HepG2 (cell line): ENCODE data around the gene CTNNBL1. TPM values are rescaled to one million over a fixed set of nuclear protein-coding genes. Genes with fewer than 3 reads are reported as not detected.

Experiments used
- ATF6 ChIP-seq: sonication (generic); formaldehyde crosslinking; conservative IDR thresholded peaks from 2 replicates; pipeline ENCODE4 v1.4.0; 2020; ENCODE audit warnings: missing genetic modification reagents
- GABPA ChIP-seq, 2 experiments: IDR thresholded peaks; 2 replicates each; pipeline ENCODE4 v1.6.1; 2011 to 2016; ENCODE audit warnings: low read depth in 2 of 2, low read length in 1 of 2, missing biosample characterization in 1 of 2, missing genetic modification characterization in 1 of 2
- GTF2F1 ChIP-seq: fragments of 150-350 bp; IDR thresholded peaks from 2 replicates; pipeline ENCODE4 v1.6.1; 2014; ENCODE audit warnings: low read length
- HDAC2 ChIP-seq: sonication (generic); formaldehyde crosslinking; IDR thresholded peaks from 2 replicates; pipeline ENCODE4 v1.4.0; 2020; ENCODE audit warnings: missing genetic modification reagents
- KAT7 ChIP-seq: IDR thresholded peaks from 2 replicates; pipeline ENCODE4 v1.6.1; 2018; ENCODE audit warnings: borderline replicate concordance, missing compliant biosample characterization
- KDM5B ChIP-seq: sonication (generic); formaldehyde crosslinking; IDR thresholded peaks from 2 replicates; pipeline ENCODE4 v1.4.0; 2020; ENCODE audit warnings: missing genetic modification reagents, mild to moderate bottlenecking, borderline replicate concordance
- KLF15 ChIP-seq: sonication (generic); formaldehyde crosslinking; IDR thresholded peaks from 2 replicates; pipeline ENCODE4 v1.8.1; 2023; ENCODE audit warnings: borderline replicate concordance, mild to moderate bottlenecking, inconsistent platforms, missing genetic modification reagents, mixed read lengths
- MLLT10 ChIP-seq: sonication (generic); formaldehyde crosslinking; IDR thresholded peaks from 2 replicates; pipeline ENCODE4 v1.4.0; 2020; ENCODE audit warnings: missing genetic modification reagents
- MTF1 ChIP-seq: sonication (generic); formaldehyde crosslinking; IDR thresholded peaks from 2 replicates; pipeline ENCODE4 v1.5.0; 2020; ENCODE audit warnings: missing genetic modification reagents
- NFE2L1 ChIP-seq: sonication (generic); formaldehyde crosslinking; IDR thresholded peaks from 2 replicates; pipeline ENCODE4 v1.4.0; 2020; ENCODE audit warnings: missing genetic modification reagents, mild to moderate bottlenecking, borderline replicate concordance
- PAXIP1 ChIP-seq: sonication (generic); formaldehyde crosslinking; conservative IDR thresholded peaks from 2 replicates; pipeline ENCODE4 v1.4.0; 2020; ENCODE audit warnings: mild to moderate bottlenecking, missing genetic modification reagents, moderate library complexity
- SNAI1 ChIP-seq: sonication (generic); formaldehyde crosslinking; IDR thresholded peaks from 2 replicates; pipeline ENCODE4 v1.5.0; 2020; ENCODE audit warnings: mild to moderate bottlenecking, missing genetic modification reagents, borderline replicate concordance
- SNAPC5 ChIP-seq: sonication (generic); formaldehyde crosslinking; IDR thresholded peaks from 2 replicates; pipeline ENCODE4 v1.8.1; 2023; ENCODE audit warnings: mild to moderate bottlenecking, missing genetic modification reagents, borderline replicate concordance
- THAP7 ChIP-seq: sonication (generic); formaldehyde crosslinking; IDR thresholded peaks from 2 replicates; pipeline ENCODE4 v1.8.1; 2023; ENCODE audit warnings: mild to moderate bottlenecking, missing genetic modification reagents
- XRCC5 ChIP-seq: fragments of 200-400 bp; formaldehyde crosslinking; optimal IDR thresholded peaks from 2 replicates; pipeline ENCODE3; 2017; ENCODE audit warnings: mild to moderate bottlenecking, low read length
- ZFP37 ChIP-seq: sonication (generic); formaldehyde crosslinking; IDR thresholded peaks from 2 replicates; pipeline ENCODE4 v1.4.0; 2020; ENCODE audit warnings: missing genetic modification reagents, borderline replicate concordance
- ZFX ChIP-seq: sonication (generic); formaldehyde crosslinking; IDR thresholded peaks from 2 replicates; pipeline ENCODE4 v1.4.0; 2020; ENCODE audit warnings: mild to moderate bottlenecking, low read depth, missing genetic modification reagents, moderate library complexity
- ZNF460 ChIP-seq: sonication (generic); formaldehyde crosslinking; IDR thresholded peaks from 2 replicates; pipeline ENCODE4 v1.5.1; 2020; ENCODE audit warnings: missing genetic modification reagents, mild to moderate bottlenecking, borderline replicate concordance
- ZNF547 ChIP-seq: sonication (generic); formaldehyde crosslinking; IDR thresholded peaks from 2 replicates; pipeline ENCODE4 v1.5.1; 2020; ENCODE audit warnings: mild to moderate bottlenecking, missing genetic modification reagents
- ZNF589 ChIP-seq: sonication (generic); formaldehyde crosslinking; conservative IDR thresholded peaks from 2 replicates; pipeline ENCODE4 v1.8.0; 2022; ENCODE audit warnings: mild to moderate bottlenecking, moderate library complexity, missing genetic modification reagents
- ZNF713 ChIP-seq: sonication (generic); formaldehyde crosslinking; IDR thresholded peaks from 2 replicates; pipeline ENCODE4 v1.4.0; 2020; ENCODE audit warnings: mild to moderate bottlenecking, missing genetic modification reagents
- ZNF83 ChIP-seq: sonication (generic); formaldehyde crosslinking; IDR thresholded peaks from 2 replicates; pipeline ENCODE4 v1.4.0; 2020; ENCODE audit warnings: missing genetic modification reagents, mild to moderate bottlenecking, borderline replicate concordance
- polyA plus RNA-seq, 8 experiments: library from polyadenylated mRNA; depleted of rRNA in 3 of 8; stranded (reverse) in 7 of 8; unstranded in 1 of 8; fragments of >200 nt; fragmentation: Illumina TruSeq in 4 of 8; extraction: Trizol in 4 of 8; gene quantifications; 2 replicates each; pipeline versions ENCODE4 v1.2.1 to v1.2.3, GENCODE V29; 2011 to 2016; ENCODE audit warnings: low read depth in 4 of 8, missing spikeins in 1 of 8, mixed read lengths in 1 of 8; ENCODE audit not compliant: insufficient read depth in 1 of 8
- total RNA-seq, 5 experiments: library from RNA; depleted of rRNA; stranded (reverse); fragments of >200 nt; fragmentation: Illumina TruSeq; extraction: Trizol; gene quantifications; 2 replicates each; pipeline ENCODE4 v1.2.3, GENCODE V29; 2016; ENCODE audit warnings: low read depth in 1 of 5

CTNNBL1 gene
- total and polyA plus RNA-seq, 2 of the 13 experiments (the other 11 are each of a cell fraction or from before 2014, with no cell fraction given): 49.3 to 94.6 TPM

GRCh38 chr20:37677969-37678861, 15.6 kb upstream of the CTNNBL1 start (continued):
- TF ChIP-seq PAXIP1 (CRISPR knock-in tag) (peak; percentile 89), GTF2F1 (no peak), HDAC2 (peak; percentile 60; the same call in 1 of the 2 replicates), ZNF460 (CRISPR knock-in tag) (no peak), ZNF589 (CRISPR knock-in tag) (0 out of 2 replicates have a peak, but pooled peaks have one; percentile 37), SNAI1 (no peak), SNAPC5 (CRISPR knock-in tag) (no peak), ZNF83 (CRISPR knock-in tag) (no peak; the same call in 1 of the 2 replicates), MLLT10 (CRISPR knock-in tag) (no peak), KAT7 (CRISPR knock-in tag) (no peak), NFE2L1 (CRISPR knock-in tag) (no peak), ZNF713 (CRISPR knock-in tag) (no peak), GABPA (IDR thresholded peaks at IDR 0.05; ENCODE audit: low read depth, low read length) (no peak), GABPA (CRISPR knock-in tag; IDR thresholded peaks at IDR 0.05; ENCODE audit: low read depth) (no peak), KLF15 (no peak), ATF6 (no peak), ZFP37 (CRISPR knock-in tag) (no peak), MTF1 (no peak), XRCC5 (peak; percentile 34), ZNF547 (CRISPR knock-in tag) (no peak), ZFX (CRISPR knock-in tag) (no peak; the same call in 1 of the 2 replicates), THAP7 (CRISPR knock-in tag) (peak; percentile 66; the same call in 1 of the 2 replicates), KDM5B (peak; percentile 60; the same call in 1 of the 2 replicates)
